Stimulated activated CD4-positive, alpha-beta T cell treated with anti-CD3 and anti-CD28 coated beads, Interleukin-15, amount 100 ng/mL, for 48 hours (primary cell): Measurements from ENCODE around the gene CYFIP1.

Source experiments
- DNase-seq, 2 donors: peaks; one replicate each; pipeline ENCODE4 v3.0.0-alpha.2; 2020; ENCODE audit warnings: low read depth in 2 of 2

CYFIP1 gene

GRCh38 chr15:22950256-22950990 lies 29.7 kb downstream of the CYFIP1 start:
- DNase-seq: no peak

DNA sequence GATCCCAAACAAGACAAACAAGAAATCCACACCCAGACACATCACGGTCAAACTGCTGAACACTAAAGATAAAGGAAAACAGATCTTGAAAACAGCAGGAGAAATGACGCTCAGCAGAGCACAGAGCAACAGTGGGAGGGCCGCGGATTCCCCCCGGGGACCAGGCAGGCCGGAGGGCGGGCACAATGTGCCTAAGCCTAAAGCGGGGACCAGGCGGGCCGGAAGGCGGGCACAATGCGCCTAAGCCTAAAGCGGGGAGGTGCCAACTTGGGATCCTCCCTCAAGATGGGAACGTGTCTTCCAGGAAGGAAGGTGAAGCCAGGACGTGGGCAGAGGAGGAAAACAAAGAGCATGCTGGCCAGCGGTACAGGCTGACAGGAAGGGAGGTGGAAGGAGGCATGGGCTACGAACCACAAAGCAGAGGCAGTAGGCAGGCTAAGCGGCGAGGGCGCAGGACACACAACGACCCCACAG lies 31.1 kb downstream of the CYFIP1 start:
- DNase-seq: no peak

DNA sequence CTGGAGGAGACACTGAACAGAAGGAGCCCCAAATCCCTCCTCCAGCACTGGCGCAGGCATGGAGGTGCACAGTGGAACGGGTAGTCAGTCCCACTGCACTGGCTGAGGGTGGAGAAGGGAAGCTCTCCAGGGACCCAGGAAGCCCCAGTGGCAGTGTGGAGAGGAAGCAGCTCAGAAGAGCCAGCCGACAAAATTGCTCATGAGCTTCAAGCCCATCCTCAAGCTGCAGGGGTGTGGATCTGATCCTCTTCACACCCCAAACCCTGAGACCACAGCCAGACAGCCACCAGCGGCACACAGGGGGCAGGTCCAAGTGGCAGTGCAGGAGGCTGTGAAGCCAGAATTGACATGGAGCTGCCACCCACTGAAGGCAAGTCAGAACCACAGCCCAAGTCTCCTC lies 32.1 kb downstream of the CYFIP1 start:
- no peak for DNase-seq

DNA sequence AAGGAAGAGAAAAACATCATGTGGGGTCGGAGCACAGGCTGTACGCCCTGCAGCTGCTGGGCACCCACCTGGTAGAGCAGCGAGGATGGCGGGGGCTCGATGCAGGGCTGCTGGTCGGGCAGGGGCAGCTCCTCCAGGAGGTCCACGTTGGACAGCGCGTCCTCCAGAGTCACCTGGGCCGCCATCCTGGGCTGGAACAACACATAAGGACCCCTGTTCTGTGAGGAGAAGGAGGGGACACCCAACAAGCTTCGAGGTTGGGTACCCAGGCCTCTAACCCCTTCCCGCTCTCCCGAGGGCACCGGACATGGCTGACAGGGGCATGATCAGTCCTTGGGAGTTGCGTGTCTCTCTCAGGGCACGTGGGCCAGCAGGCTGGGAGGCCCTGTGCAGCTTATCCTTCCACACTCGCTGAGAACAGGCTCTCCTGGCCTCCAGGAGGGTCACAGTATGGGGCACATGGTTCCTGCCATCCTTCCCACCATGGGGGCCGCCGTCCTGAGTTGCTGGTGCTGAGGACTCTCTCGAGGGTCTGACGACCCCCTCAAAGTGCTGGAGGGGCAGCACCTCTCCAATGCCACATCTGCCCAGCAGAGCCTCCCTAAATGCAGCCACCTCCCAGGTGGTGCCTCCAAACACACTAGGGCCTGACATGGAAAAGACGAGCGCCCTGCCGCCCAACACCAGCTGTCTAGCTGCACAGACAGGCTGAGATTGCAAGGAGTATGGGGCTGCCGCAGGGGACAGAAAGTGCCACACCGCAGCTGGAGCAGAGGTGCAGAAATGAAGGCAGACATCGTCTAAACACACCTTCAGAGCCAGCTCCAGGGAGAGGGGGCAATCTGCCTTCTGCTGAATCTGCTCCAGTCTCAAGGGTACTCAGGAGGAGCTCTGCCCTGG lies 32.8 kb downstream of the CYFIP1 start:
- no peak for DNase-seq

- no peak for DNase-seq
Measured at GRCh38 chr15:22945071-22945470, 35.1 kb downstream of the CYFIP1 start.

- DNase-seq: no peak
Measured at GRCh38 chr15:22944651-22945050, 35.5 kb downstream of the CYFIP1 start.

DNA sequence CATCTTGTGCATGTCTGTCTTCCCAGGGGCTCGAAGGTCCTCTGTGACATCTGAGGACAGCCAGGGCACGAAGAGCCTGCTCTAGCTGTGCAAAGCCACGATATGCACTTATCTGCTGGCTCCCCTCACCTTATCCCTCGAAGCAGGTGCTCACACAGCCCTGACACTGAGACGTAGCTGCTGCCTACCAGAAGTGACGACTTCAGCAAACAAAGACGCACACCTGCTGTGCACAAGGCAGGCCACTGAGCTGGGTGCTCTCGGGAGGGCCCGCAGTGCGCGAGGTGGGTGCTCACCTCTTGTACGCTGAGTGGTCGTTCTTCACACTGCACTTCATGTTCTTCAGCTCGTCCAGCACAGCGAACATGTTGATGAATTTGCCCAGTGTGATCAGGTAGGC lies 37.3 kb downstream of the CYFIP1 start:
- no peak for DNase-seq

- no peak for DNase-seq
Measured at GRCh38 chr15:22942306-22942855, 37.8 kb downstream of the CYFIP1 start.

- DNase-seq: no peak
Measured at GRCh38 chr15:22941179-22941578, 39.0 kb downstream of the CYFIP1 start.

- no peak for DNase-seq
Measured at GRCh38 chr15:22939652-22940061, 40.5 kb downstream of the CYFIP1 start.

DNA sequence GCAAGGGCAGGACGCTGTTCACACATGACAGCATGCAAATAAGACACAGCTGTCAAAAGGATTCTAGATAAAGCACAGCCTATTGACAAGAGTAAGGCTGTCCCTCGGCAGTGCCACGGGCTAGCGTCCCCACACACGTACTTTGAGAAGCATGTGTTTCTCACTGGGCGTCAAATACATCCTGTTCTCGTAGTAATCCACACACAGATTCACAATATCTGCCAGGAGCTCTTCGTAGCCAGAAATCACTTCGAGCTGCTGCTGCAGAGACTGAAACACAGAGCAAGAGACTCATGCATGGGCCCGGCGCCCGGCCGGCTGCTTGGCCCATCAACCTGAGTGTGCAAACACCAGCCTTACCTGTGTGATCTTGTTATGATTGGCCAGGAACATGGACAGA lies 41.1 kb downstream of the CYFIP1 start:
- DNase-seq: no peak

GRCh38 chr15:22936577-22937472 lies 43.3 kb downstream of the CYFIP1 start:
- DNase-seq: no peak

DNA sequence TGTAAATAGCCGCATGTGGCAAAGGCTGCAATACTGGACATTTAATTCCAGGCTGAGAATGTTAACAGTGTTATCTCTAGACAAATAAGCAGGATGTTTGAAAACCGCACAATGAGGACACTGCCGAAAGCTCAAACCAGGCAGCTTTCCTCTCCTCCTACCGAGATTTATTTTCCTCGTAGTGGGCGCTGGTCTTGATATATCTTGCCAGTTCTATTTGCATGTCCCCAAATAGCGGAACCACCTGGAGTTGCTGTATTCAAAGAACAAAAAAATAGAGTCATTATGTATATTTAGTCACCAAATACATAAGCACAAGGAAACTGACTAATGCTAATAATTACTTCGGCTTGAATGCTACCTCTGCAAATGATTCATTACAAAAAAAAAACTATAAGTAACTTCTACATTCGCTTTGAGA lies 46.5 kb downstream of the CYFIP1 start:
- DNase-seq: no peak

GRCh38 chr15:22931784-22932536 lies 48.2 kb downstream of the CYFIP1 start:
- DNase-seq: no peak

DNA sequence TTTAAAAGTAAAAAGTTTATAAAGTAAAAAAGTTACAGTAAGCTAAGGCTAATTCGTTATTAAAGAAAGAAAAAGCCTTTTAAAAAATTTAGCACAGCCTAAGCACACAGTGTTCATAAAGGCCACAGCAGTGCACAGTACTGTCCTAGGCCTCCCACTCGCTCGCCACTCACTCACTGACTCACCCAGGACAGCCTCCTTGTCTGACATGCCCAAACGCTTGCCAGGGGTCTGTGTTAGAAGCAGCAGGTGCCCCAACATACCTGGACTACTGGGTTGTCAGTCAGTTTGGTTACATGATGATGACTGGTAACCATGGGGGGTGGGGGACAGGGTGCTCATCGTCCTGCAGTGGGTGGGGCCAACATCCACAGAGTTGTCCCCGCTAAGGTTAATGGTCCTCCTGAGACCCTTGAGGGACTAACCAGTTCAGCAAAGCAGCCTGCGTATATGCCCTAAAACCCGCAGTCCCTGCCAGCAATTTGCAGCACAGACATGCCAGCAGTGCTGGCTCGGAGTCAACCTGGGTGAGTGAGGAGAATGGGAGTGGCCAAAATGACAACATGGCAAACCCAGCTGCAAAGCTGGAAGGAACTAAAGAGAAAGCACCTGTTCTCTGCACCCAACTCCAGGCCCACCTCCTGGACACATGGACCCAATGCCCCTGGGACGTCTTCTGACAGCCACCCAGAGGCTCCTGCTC lies 49.2 kb downstream of the CYFIP1 start:
- no peak for DNase-seq

- no peak for DNase-seq
Measured at GRCh38 chr15:22927761-22928160, 52.4 kb downstream of the CYFIP1 start.

- no peak for DNase-seq
Measured at GRCh38 chr15:22925875-22926274, 54.3 kb downstream of the CYFIP1 start.

DNA sequence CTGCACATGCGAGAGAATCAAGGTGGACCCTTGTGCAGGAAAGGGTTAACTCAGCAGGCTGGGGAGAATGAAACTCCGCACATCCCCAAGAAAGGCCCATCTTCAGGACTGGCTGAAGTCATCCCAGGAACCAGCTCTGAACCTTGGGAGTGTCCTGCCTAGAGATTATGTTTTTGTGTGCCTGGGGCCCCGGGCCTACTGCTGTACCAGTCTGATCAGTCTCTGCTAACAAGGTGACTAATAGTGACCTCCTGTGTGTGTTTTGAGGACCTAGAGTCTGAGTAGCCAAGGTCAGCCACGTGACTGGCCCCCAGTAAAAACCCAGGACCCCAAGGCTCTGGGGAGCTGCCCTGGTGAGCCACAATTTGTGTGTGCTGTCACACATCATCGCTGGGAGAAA lies 58.2 kb downstream of the CYFIP1 start:
- DNase-seq: no peak

DNA sequence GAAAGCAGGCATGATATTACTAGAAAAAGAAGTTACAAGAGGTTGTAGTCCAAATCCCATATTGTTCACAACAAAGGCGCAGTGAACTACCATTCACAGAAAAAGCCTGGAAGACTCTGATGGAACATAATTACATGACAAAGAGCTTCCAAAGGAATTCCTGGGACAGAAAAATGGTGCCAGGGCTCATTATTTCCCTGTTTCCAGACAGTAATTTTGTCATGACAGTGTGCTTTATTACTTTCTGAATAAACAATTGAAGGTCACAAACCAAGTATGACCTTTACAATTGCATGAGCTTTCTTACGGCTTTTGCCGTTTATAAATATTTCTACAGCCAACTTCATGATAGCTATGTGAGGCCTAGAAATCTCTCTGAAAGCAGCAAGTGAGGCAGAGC lies 61.0 kb downstream of the CYFIP1 start:
- DNase-seq: no peak

DNA sequence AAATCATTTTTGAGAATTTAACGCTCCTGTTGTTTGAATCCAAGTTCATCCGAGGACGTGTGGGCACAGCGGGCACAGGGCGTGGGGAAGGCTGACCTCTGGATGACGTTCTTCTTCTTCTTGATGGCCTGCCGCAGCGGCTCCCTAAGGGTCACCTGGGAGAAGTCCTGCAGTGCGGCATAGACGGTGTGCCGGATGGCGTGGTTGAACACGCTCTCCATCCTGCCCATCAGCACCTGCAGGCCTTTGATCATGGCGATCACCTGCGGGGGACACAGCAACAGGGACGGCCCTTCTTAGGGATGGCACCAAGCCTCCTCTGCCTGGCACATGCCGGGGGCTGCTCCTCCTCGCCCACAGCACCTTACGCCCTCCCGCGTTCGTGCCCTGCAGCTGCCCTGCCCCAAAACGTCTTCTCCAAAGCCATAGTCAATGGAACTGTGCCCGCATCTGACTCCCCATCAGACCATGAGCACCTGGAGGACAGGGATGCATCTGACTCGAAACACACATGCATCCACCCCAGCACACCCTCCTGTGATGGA lies 61.5 kb downstream of the CYFIP1 start:
- no peak for DNase-seq
